Gastroesophageal sphincter (tissue), 4 donors: ENCODE measurements around the gene NBPF6. TPM values are rescaled to one million over a fixed set of nuclear protein-coding genes. Genes with fewer than 3 reads are reported as not detected.

ENCODE experiments used
- ATAC-seq: fragments of 150-250 bp; one replicate; pipeline ENCODE4 v1.9.1; 2016; ENCODE audit warnings: mild to moderate bottlenecking, moderate library complexity
- H3K27ac ChIP-seq, 4 donors: fragments of 200-600 bp; sonication (generic) in 3 of 4; 1 replicate in 3 of 4; 2 replicates in 1 of 4; pipeline ENCODE4 v1.5.1; 2016 to 2019
- H3K27me3 ChIP-seq: fragments of 200-600 bp; sonication (generic); one replicate; pipeline ENCODE4 v1.5.1; 2019
- H3K36me3 ChIP-seq, 2 donors: fragments of 200-600 bp; sonication (generic); one replicate each; pipeline ENCODE4 v1.5.1; 2019; ENCODE audit warnings: control low read depth in 1 of 2
- H3K4me1 ChIP-seq, 3 donors: fragments of 200-600 bp; sonication (generic); 1 replicate in 2 of 3; 2 replicates in 1 of 3; pipeline ENCODE4 v1.5.1; 2016 to 2019; ENCODE audit warnings: control low read depth in 2 of 3
- H3K4me3 ChIP-seq, 2 donors: fragments of 200-600 bp; sonication (generic); one replicate each; pipeline ENCODE4 v1.5.1; 2019; ENCODE audit warnings: mild to moderate bottlenecking in 1 of 2, moderate library complexity in 1 of 2
- H3K9me3 ChIP-seq, 3 donors: fragments of 200-600 bp; sonication (generic); one replicate each; pipeline ENCODE4 v1.5.1; 2017 to 2019; ENCODE audit warnings: control low read depth in 2 of 3
- EP300 ChIP-seq: sonication (generic); formaldehyde crosslinking; IDR thresholded peaks from one replicate; pipeline ENCODE4 v1.6.1; 2017; ENCODE audit warnings: antibody characterized with exemption, mild to moderate bottlenecking
- POLR2A ChIP-seq, 2 donors: fragments of 450-650 bp; IDR thresholded peaks; one replicate each; pipeline ENCODE4 v1.6.1; 2017; ENCODE audit warnings: antibody characterized with exemption in 2 of 2, mild to moderate bottlenecking in 2 of 2, moderate library complexity in 1 of 2
- POLR2AphosphoS5 ChIP-seq: sonication (generic); formaldehyde crosslinking; IDR thresholded peaks from one replicate; pipeline ENCODE4 v1.6.1; 2017; ENCODE audit warnings: antibody characterized with exemption
- WGBS, 2 donors: methylation state at CpG; one replicate each; pipeline ENCODE4 v1.1.5; 2018; ENCODE audit warnings: low coverage in 1 of 2; 5-methylcytosine and 5-hydroxymethylcytosine counted together
- total RNA-seq, 4 donors: library from RNA; depleted of rRNA; stranded (reverse); fragments of >200 nt; gene quantifications; one replicate each; pipeline ENCODE4 v1.1.0, GENCODE V29; 2016
- TF ChIP-seq, protein P1 (sequence below), 4 experiments: fragments of 200-600 bp in 2 of 4; fragments of 450-650 bp in 2 of 4; sonication (generic) in 1 of 4; IDR thresholded peaks; one replicate each; pipeline ENCODE4 v1.5.1; 2017 to 2019; ENCODE audit warnings: antibody characterized with exemption in 4 of 4, mild to moderate bottlenecking in 2 of 4, moderate library complexity in 2 of 4

The NBPF6 gene
- total RNA-seq, 4 donors from 2014 or later: not detected

- H3K27ac ChIP-seq: no peak overlapping the region
- no peaks in the 10 kb centered on the region for H3K4me1 ChIP-seq
- no peaks in the 10 kb centered on the region for H3K27me3 ChIP-seq
- H3K4me3 ChIP-seq: no peak overlapping the region
- H3K36me3 ChIP-seq: no peaks in the 10 kb centered on the region
- TF ChIP-seq POLR2AphosphoS5: no peak
- no peak for TF ChIP-seq EP300
- TF ChIP-seq POLR2A (IDR thresholded peaks at IDR 0.05): no peak
- TF ChIP-seq, protein P1, sequence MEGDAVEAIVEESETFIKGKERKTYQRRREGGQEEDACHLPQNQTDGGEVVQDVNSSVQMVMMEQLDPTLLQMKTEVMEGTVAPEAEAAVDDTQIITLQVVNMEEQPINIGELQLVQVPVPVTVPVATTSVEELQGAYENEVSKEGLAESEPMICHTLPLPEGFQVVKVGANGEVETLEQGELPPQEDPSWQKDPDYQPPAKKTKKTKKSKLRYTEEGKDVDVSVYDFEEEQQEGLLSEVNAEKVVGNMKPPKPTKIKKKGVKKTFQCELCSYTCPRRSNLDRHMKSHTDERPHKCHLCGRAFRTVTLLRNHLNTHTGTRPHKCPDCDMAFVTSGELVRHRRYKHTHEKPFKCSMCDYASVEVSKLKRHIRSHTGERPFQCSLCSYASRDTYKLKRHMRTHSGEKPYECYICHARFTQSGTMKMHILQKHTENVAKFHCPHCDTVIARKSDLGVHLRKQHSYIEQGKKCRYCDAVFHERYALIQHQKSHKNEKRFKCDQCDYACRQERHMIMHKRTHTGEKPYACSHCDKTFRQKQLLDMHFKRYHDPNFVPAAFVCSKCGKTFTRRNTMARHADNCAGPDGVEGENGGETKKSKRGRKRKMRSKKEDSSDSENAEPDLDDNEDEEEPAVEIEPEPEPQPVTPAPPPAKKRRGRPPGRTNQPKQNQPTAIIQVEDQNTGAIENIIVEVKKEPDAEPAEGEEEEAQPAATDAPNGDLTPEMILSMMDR (IDR thresholded peaks at IDR 0.05): no peak
- no peak for ATAC-seq
- WGBS, 2 donors: 79 to 83% methylated on average over 2 of the region's 2 CpGs
- no peaks in the 10 kb centered on the region for H3K9me3 ChIP-seq
Observed at GRCh38 chr1:108502138-108502537, 52.0 kb downstream of the NBPF6 start.

DNA sequence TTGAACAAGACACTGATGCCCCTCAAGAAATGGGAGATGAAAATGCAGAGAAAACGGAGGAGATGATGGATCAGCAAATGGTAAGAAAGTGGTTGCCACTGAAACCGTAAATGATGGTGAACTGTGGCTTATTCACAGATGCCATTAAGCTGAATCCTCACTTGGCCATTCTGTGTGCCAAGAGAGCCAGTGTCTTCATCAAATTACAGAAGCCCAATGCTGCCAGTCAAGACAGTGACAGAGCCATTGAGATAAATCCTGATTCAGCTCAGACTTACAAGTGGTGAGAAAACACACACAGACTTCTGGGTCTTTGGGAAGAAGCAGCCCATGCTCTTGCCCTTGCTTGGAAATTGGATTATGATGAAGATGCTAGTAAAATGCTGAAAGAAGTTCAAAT, 52.5 kb downstream of the NBPF6 start:
- H3K4me1 ChIP-seq: no peaks in the 10 kb centered on the region
- WGBS, 2 donors: 75% methylated on average over 2 of the region's 2 CpGs; no CpG with 5 or more reads in 1 of the 2 donors

DNA sequence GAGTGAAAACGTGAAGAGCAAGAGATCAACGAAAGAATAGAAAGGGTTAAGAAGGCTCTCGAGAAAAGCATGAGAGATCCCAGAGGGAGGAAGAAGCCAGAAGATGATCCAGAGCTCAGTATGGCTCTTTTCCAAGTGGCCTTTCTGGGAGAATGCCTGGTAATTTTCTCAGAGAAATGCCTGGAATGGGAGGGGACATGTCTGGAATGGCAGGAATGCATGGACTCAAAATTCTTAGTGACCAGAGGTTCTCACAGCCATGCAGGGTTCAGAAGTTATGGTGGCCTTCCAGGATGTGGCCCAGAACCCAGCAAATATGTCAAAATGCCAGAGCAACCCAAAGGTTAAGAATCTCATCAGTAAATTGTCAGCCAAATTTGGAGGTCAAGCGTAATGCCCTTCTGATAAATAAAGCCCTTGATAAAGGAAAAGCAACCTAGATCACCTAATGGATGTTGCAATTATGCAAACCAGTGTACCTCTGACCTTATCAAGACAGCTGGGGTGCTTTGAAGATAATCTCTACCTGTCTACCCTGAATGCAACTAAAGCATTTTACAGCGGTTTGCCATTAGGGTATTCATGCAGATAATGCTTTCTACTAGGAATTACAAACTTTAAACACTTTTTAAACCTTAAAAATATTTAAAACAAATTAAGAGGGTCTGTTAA, 53.1 kb downstream of the NBPF6 start:
- WGBS, 2 donors: 49 to 50% methylated on average over 4 to 5 of the region's 5 CpGs
- no peak for ATAC-seq
- no peak overlapping the region for H3K4me3 ChIP-seq
- H3K36me3 ChIP-seq: no peaks in the 10 kb centered on the region
- H3K9me3 ChIP-seq: no peaks in the 10 kb centered on the region
- TF ChIP-seq, protein P1 (IDR thresholded peaks at IDR 0.05): no peak
- TF ChIP-seq POLR2A (IDR thresholded peaks at IDR 0.05) (no peak), EP300 (no peak), POLR2AphosphoS5 (no peak)
- H3K27me3 ChIP-seq: no peaks in the 10 kb centered on the region
- no peaks in the 10 kb centered on the region for H3K4me1 ChIP-seq
- no peak overlapping the region for H3K27ac ChIP-seq

More for the DNA sequence above, 52.5 kb downstream of the NBPF6 start:
- H3K27me3 ChIP-seq: no peaks in the 10 kb centered on the region
- no peaks in the 10 kb centered on the region for H3K36me3 ChIP-seq
- ATAC-seq: no peak
- no peak overlapping the region for H3K27ac ChIP-seq
- TF ChIP-seq POLR2A (IDR thresholded peaks at IDR 0.05) (no peak), POLR2AphosphoS5 (no peak), EP300 (no peak)
- TF ChIP-seq, protein P1 (IDR thresholded peaks at IDR 0.05): no peak
- no peaks in the 10 kb centered on the region for H3K9me3 ChIP-seq
- no peak overlapping the region for H3K4me3 ChIP-seq

GRCh38 chr1:108504447-108504846, 54.3 kb downstream of the NBPF6 start:
- H3K27me3 ChIP-seq: no peaks in the 10 kb centered on the region
- H3K27ac ChIP-seq: no peak overlapping the region
- no peak for ATAC-seq
- H3K4me1 ChIP-seq: no peaks in the 10 kb centered on the region
- H3K9me3 ChIP-seq: no peaks in the 10 kb centered on the region
- TF ChIP-seq POLR2A (IDR thresholded peaks at IDR 0.05) (no peak), POLR2AphosphoS5 (no peak), EP300 (no peak)
- TF ChIP-seq, protein P1 (IDR thresholded peaks at IDR 0.05): no peak
- no peaks in the 10 kb centered on the region for H3K36me3 ChIP-seq
- no peak overlapping the region for H3K4me3 ChIP-seq
- WGBS, 2 donors: 38 to 88% methylated on average over 1 of the region's 1 CpG

DNA sequence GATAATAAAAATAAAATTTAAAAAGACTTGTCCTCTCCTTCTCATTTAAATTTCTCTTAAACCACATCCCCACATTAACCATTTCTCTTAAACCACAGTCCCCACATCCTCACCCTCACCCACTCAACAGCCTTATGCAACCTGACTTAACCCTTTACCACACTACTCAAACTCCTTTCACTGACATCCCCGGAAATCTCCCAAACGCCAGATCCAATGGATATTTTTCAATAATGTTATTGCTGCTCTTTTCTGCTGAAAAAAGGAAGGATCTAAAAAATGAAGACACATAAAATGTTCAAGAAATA, 55.6 kb downstream of the NBPF6 start:
- no peak for ATAC-seq
- 73 to 94% methylated on average over 2 of the region's 2 CpGs for WGBS, 2 donors
- H3K27me3 ChIP-seq: no peaks in the 10 kb centered on the region
- no peak for TF ChIP-seq EP300
- no peak for TF ChIP-seq POLR2A (IDR thresholded peaks at IDR 0.05)
- TF ChIP-seq, protein P1 (IDR thresholded peaks at IDR 0.05): no peak
- TF ChIP-seq POLR2AphosphoS5: no peak
- no peaks in the 10 kb centered on the region for H3K36me3 ChIP-seq
- H3K9me3 ChIP-seq: no peaks in the 10 kb centered on the region
- H3K27ac ChIP-seq: no peak overlapping the region
- no peak overlapping the region for H3K4me3 ChIP-seq
- no peaks in the 10 kb centered on the region for H3K4me1 ChIP-seq
